Amniotic stem cell (primary cell): Measurements from ENCODE around the gene EMC7.

Experiments used
- DNase-seq: peaks from one replicate; lab custom pipeline; 2025; lab: John Stamatoyannopoulos, UW

The EMC7 gene

DNA sequence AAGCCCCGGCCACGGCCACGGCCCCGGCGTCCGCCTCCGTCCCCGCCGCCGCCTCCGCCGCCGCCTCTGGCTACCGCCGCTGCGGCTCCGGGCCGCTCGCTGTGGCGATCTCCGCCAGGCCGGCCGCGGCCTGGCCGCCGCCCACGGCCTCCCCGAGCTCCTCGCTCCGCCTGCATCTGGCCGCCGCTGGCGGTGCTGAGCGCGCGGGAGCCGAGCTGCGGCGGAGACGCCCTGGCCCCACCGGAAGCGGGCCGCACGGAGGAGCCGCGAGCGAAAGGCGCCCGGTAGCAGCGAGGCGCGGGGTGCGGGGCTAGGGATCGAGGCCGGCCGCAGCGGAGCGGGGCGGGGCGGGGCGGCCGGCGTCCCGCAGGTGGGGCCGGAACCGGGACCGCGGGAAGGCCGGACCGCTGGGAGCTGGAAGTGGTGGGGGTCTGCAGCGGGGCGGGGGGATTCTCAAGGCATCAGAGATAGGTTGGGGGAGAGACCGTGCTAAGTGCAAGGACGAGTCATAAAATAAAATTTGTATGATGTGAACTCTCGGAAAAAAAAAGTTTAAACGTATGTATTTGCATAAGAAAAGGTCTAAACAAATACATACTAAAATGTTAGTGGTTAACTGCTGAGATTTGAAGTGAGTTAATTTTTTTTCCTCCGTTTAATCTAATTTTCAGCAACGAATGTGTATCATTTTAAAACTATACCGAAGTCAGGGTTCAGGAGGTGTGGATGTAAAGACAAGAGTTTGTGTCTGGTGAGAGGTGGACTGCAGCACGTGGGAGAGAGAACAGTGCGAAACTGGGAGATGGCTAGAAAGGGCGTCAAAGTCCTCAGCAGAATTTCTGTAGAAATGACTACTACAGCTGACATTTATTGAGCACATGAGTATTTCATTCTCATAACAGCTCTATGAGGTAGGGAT lies 62.5 kb downstream of the EMC7 start, which contains the start of gene AVEN:
Gene AVEN, minus strand, starts transcription at position 334 of the 919 bp plus-strand sequence. Its CDS starts 158 bp downstream, at position 176.
- DNase-seq = no peak

DNA sequence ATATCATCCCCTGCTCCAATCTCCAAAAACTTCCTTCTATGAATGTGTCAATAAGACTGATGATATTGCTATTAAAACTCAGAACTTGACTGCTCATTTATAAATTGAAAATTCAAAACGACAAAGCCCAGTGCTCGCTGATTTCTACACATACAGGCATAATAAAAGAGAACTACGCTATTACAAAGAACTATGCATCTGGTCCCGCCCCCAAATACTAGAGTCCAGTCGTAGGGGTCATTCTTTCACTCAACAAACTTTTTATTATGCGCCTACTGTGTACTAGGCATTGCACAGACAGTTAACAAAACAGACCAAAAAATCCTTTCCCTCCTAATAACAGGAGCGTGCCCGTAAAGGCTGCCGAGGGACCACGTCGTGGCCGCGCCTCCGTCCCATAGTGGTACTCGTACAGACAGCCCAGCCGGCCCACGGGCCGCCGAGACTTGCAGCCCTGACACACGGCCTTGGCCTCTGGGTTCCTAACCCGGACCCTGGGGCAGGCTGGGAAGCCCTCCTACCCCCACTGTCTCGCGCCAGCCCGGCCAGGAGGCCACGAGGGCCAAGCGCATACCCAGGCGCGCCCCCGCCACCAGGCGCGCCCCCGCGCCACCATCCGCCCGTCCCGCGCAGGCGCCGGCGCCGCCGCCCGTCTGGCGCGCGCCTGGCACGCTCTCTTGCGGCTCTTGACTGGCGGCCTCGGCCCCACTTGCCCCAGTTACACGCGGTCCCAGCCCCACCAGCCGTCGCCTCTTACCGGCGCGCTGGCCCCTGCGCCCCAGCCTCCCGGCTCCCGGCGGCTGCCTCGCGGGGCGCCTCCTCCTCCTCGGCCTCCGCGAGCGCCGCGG lies 63.4 kb downstream of the EMC7 start:
- DNase-seq = no peak
